Activated CD8-positive, alpha-beta T cell treated with anti-CD3 and anti-CD28 coated beads for 36 hours (primary cell): ENCODE measurements around the gene KRT28. TPM values are rescaled to one million over a fixed set of nuclear protein-coding genes. Genes with fewer than 3 reads are reported as not detected.

Experiments used
- ATAC-seq: fragments of 200-7000 bp; cut with Tn5 transposase; one replicate; pipeline ENCODE4 v1.10.0; 2021; ENCODE audit warnings: mild to moderate bottlenecking, moderate library complexity
- CTCF ChIA-PET: fragments of 350-600 bp; sonication (Branson Sonifier 250); formaldehyde crosslinking; loops from one replicate; lab custom pipeline; 2021; ENCODE audit warnings: antibody characterized with exemption; lab: Charles Lee
- POLR2A ChIA-PET: fragments of 350-600 bp; sonication (Branson Sonifier 250); formaldehyde crosslinking; loops from one replicate; lab custom pipeline; 2021; ENCODE audit warnings: antibody characterized with exemption; lab: Charles Lee
- DNase-seq: peaks from one replicate; pipeline ENCODE4 v3.0.0-alpha.2; 2020
- H3K27ac Mint-ChIP-seq: one replicate; pipeline ENCODE4 v1.8.0; 2021; ENCODE audit warnings: mild to moderate bottlenecking, mixed read lengths
- H3K27me3 Mint-ChIP-seq: one replicate; pipeline ENCODE4 v1.8.0; 2021; ENCODE audit warnings: mixed read lengths
- H3K36me3 Mint-ChIP-seq: one replicate; pipeline ENCODE4 v1.8.0; 2021; ENCODE audit warnings: low read depth, mixed read lengths
- H3K4me1 Mint-ChIP-seq: one replicate; pipeline ENCODE4 v1.8.0; 2021; ENCODE audit warnings: low read depth, mixed read lengths
- H3K4me3 Mint-ChIP-seq: one replicate; pipeline ENCODE4 v1.8.0; 2021; ENCODE audit warnings: mild to moderate bottlenecking, moderate library complexity, mixed read lengths
- H3K9me3 Mint-ChIP-seq: one replicate; pipeline ENCODE4 v1.8.0; 2021; ENCODE audit warnings: mixed read lengths
- intact Hi-C: fragments of 100-400 bp; cut with micrococcal nuclease; formaldehyde crosslinking; loops from one replicate; pipeline ENCODE4 v1.10.0; 2022
- total RNA-seq, 2 experiments: library from RNA; stranded (reverse); gene quantifications; one replicate each; pipeline ENCODE4 v1.2.3, GENCODE V29; 2021
- TF ChIP-seq, protein P1 (sequence below): fragments of 200-600 bp; IDR thresholded peaks from one replicate; pipeline ENCODE4 v1.8.0; 2022; ENCODE audit warnings: antibody characterized with exemption, mild to moderate bottlenecking

The KRT28 gene
- total RNA-seq, 2 experiments from 2014 or later = not detected

DNA sequence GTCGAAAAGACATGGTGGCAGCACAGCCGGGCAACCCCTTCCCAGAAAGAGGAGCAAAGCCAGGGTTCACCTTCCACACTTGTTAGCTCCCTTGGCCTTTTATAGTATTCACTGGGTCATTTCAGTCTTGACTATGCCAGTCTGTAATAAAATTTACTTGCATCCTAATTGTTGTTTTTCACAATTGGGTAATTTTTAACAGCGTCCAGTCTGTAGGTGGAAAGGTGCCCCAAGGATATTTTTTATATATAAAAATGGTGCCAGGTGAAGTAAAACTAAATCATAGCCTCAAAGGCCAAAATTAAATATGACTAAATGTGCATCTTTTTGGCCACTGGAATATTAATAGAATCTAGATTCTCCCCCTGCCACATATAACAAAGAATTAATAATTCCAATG, 27.7 kb downstream of the KRT28 start, which contains the start of gene KRT26:
Gene KRT26, minus strand, starts transcription at position 101 of the 400 bp plus-strand sequence. Its CDS starts 88 bp downstream, at position 13.
- Mint-ChIP-seq H3K4me1 (no peaks in the 10 kb centered on the region), H3K9me3 (no peaks in the 10 kb centered on the region), H3K27me3 (peaks cover 29% of the 10 kb centered on the region), H3K36me3 (no peaks in the 10 kb centered on the region), H3K27ac (no peak within 1 kb of the TSS), H3K4me3 (no peak within 1 kb of the TSS)
- ChIA-PET POLR2A (no interaction called here), CTCF (no interaction called here)
- DNase-seq (no peak), ATAC-seq (no peak)
- TF ChIP-seq, protein P1, sequence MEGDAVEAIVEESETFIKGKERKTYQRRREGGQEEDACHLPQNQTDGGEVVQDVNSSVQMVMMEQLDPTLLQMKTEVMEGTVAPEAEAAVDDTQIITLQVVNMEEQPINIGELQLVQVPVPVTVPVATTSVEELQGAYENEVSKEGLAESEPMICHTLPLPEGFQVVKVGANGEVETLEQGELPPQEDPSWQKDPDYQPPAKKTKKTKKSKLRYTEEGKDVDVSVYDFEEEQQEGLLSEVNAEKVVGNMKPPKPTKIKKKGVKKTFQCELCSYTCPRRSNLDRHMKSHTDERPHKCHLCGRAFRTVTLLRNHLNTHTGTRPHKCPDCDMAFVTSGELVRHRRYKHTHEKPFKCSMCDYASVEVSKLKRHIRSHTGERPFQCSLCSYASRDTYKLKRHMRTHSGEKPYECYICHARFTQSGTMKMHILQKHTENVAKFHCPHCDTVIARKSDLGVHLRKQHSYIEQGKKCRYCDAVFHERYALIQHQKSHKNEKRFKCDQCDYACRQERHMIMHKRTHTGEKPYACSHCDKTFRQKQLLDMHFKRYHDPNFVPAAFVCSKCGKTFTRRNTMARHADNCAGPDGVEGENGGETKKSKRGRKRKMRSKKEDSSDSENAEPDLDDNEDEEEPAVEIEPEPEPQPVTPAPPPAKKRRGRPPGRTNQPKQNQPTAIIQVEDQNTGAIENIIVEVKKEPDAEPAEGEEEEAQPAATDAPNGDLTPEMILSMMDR = no peak
- intact Hi-C loops = no loop called here

DNA sequence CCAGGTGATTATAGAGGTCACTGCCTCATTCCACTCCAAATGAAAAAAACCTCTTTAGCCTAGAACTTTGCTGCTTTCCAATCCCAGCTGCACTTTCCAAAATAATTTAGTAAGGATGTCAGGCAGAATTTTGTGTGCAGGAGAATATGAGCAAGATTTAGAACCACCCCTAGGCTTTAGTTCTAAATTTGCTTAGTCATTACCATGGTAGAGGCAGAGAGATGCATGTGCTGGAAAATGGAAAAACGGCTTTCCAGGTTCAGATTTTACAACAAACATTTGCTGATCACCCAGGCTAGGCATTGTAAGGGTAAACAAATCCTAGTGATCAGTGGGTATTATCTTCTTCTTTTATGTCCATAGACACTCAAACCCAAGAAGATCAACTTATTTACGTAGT, 34.1 kb downstream of the KRT28 start:
- POLR2A ChIA-PET = no interaction called here
- intact Hi-C loops = no loop called here
- DNase-seq = no peak
- Mint-ChIP-seq H3K9me3 (peaks cover 19% of the 10 kb centered on the region), H3K27me3 (peaks cover 18% of the 10 kb centered on the region), H3K4me3 (no peak overlapping the region), H3K4me1 (no peaks in the 10 kb centered on the region), H3K27ac (no peak overlapping the region), H3K36me3 (no peaks in the 10 kb centered on the region)
- CTCF ChIA-PET = no interaction called here
- TF ChIP-seq, protein P1 = no peak
- no peak for ATAC-seq

DNA sequence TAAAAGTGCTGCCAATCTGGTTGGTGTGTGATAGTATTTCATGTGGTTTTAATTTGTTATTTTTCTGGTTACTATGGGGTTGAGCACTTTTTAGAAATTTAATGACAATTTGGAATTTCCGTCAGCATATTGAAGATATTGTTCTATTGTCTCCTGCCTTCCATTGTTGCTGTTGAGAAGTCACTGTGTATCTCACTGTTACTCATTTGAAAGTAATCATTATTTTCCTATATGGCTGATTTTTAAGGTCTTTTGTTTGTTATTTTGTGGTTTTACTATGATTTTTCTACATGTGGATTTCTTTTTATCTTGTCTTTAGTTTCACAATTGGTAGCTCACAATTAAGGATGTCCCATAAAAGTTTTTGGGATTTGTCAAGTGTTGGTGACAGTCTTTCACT, 36.0 kb downstream of the KRT28 start:
- H3K9me3 Mint-ChIP-seq = peaks cover 31% of the 10 kb centered on the region
- H3K36me3 Mint-ChIP-seq = no peaks in the 10 kb centered on the region
- ChIA-PET POLR2A (interaction anchor here (0.8 kb wide), 1 partner anchor 202 kb away, joined by 4 read pairs; no protein-coding TSS in a partner anchor), CTCF (no interaction called here)
- no peaks in the 10 kb centered on the region for H3K4me1 Mint-ChIP-seq
- H3K27ac Mint-ChIP-seq = no peak overlapping the region
- H3K4me3 Mint-ChIP-seq = no peak overlapping the region
- intact Hi-C loops = no loop called here
- H3K27me3 Mint-ChIP-seq = peaks cover 15% of the 10 kb centered on the region
- TF ChIP-seq, protein P1 = no peak
- no peak for ATAC-seq
- DNase-seq = no peak

DNA sequence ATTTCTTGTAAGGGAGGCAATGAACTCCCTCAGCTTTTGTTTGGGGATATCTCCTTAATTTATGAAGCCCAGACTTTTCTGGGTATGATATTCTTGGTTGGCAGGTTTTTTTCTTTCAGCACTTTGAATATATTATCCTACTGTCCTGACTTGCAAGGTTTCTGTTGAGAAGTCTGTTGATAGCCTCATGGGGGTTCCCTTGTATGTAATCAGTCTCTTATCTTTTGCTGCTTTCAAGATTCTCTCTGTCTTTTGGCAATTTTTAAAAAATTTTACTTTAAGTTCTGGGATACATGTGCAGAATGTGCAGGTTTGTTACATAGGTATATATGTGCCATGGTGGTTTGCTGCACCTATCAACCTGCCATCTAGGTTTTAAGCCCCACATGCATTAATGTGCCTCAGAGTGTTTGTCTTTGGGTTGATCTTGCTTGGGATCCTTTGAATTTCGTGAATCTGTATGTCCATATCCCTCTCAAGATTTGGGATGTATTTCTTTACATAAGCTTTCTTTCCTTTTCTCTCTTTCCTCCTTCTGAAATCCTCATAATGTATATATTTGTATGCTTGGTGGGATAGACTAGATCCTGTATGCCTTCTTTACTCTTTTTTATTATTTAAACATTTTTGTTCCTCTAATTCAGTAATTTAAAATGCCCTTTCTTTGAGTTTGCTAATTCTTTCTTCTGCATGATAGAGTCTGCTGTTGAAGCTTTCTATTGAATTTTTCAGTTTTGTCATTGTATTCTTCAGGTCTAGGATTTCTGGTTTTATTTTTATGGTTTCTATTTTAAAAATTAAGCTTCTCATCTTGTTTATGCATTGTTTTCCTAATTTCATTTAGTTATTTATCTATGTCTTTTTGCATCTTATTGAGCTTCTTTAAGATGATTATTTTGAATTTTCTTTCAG, 39.4 kb downstream of the KRT28 start:
- ATAC-seq (no peak), DNase-seq (no peak)
- H3K36me3 Mint-ChIP-seq = no peaks in the 10 kb centered on the region
- no peak overlapping the region for H3K27ac Mint-ChIP-seq
- ChIA-PET CTCF (no interaction called here), POLR2A (no interaction called here)
- peaks cover 28% of the 10 kb centered on the region for H3K27me3 Mint-ChIP-seq
- intact Hi-C loops = no loop called here
- no peak overlapping the region for H3K4me3 Mint-ChIP-seq
- H3K4me1 Mint-ChIP-seq = no peaks in the 10 kb centered on the region
- TF ChIP-seq, protein P1 = no peak
- peaks cover 36% of the 10 kb centered on the region for H3K9me3 Mint-ChIP-seq

DNA sequence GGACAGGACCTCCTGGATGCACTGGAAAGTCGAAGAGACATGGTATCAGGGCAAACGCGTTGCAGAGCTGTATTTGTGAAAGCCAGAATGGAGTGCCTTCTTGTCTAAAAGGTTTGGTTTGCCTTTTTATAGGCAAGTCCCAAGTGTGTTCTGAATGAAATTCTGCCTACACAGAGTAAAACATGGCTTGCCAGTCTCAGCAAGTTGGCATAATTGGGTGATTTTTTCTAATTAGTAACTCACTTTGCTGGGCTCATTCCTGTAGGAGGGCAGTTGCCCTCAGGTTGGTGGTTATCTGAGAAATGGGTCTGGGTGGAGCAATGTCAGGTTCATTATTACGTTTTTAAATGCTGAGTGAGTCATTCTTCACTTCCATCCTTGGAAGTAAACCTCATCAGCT, 44.5 kb downstream of the KRT28 start, which contains the start of gene KRT25:
Gene KRT25, minus strand, starts transcription at position 101 of the 400 bp plus-strand sequence. Its CDS starts 60 bp downstream, at position 41.
- Mint-ChIP-seq H3K4me3 (no peak within 1 kb of the TSS), H3K9me3 (peaks cover 13% of the 10 kb centered on the region), H3K4me1 (no peaks in the 10 kb centered on the region), H3K36me3 (no peaks in the 10 kb centered on the region), H3K27me3 (peaks cover 36% of the 10 kb centered on the region), H3K27ac (no peak within 1 kb of the TSS)
- intact Hi-C loops = no loop called here
- ChIA-PET POLR2A (no interaction called here), CTCF (no interaction called here)
- DNase-seq (no peak), ATAC-seq (no peak)
- TF ChIP-seq, protein P1 = no peak
